Esophagus muscularis mucosa (tissue), 3 donors: ENCODE results near the gene HHEX.
"Not testable (repeated sequence)": the region's sequence is repeated elsewhere in the genome, so short reads cannot be mapped to it uniquely, and the experiment has no call there.

Experiments
- POLR2A ChIP-seq: fragments of 450-650 bp; IDR thresholded peaks from one replicate; pipeline ENCODE4 v1.6.1; 2017; ENCODE audit warnings: antibody characterized with exemption, moderate library complexity, mild to moderate bottlenecking, low read depth
- POLR2AphosphoS5 ChIP-seq, 2 donors: sonication (generic); formaldehyde crosslinking; IDR thresholded peaks; one replicate each; pipeline ENCODE4 v1.6.1; 2017; ENCODE audit warnings: antibody characterized with exemption in 2 of 2
- TF ChIP-seq, protein P1 (sequence below), 3 experiments: fragments of 200-600 bp in 2 of 3; fragments of 450-650 bp in 1 of 3; sonication (generic) in 2 of 3; IDR thresholded peaks; one replicate each; pipeline ENCODE4 v1.5.1; 2017 to 2019; ENCODE audit warnings: antibody characterized with exemption in 3 of 3, mild to moderate bottlenecking in 2 of 3, moderate library complexity in 1 of 3

DNA sequence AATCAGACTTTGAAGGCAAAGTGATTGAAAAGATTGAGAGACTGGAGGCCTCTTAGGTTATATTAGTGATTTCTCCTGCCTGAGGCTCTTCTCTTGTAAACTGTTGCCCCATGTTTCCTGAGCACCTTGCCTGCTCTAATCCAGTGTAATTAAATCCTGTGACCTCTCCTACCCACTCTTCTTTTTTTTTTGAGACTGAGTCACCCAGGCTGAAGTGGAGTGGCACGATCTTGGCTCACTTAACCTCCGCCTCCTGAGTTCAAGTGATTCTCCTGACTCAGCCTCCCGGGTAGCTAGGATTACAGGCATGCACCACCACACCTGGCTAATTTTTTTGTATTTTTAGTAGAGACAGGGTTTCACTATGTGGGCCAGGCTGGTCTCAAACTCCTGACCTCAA is 38.9 kb upstream of the HHEX start:
- TF ChIP-seq, protein P1, sequence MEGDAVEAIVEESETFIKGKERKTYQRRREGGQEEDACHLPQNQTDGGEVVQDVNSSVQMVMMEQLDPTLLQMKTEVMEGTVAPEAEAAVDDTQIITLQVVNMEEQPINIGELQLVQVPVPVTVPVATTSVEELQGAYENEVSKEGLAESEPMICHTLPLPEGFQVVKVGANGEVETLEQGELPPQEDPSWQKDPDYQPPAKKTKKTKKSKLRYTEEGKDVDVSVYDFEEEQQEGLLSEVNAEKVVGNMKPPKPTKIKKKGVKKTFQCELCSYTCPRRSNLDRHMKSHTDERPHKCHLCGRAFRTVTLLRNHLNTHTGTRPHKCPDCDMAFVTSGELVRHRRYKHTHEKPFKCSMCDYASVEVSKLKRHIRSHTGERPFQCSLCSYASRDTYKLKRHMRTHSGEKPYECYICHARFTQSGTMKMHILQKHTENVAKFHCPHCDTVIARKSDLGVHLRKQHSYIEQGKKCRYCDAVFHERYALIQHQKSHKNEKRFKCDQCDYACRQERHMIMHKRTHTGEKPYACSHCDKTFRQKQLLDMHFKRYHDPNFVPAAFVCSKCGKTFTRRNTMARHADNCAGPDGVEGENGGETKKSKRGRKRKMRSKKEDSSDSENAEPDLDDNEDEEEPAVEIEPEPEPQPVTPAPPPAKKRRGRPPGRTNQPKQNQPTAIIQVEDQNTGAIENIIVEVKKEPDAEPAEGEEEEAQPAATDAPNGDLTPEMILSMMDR (IDR thresholded peaks at IDR 0.05): not testable (repeated sequence)
- TF ChIP-seq POLR2AphosphoS5 (IDR thresholded peaks at IDR 0.05); POLR2A: not testable (repeated sequence)
